HL-60 (cell line): Measurements from ENCODE around the gene ZBTB7C.

ENCODE experiments used
- DNase-seq, 2 experiments: peaks; one replicate each; pipeline ENCODE4 v3.0.0-alpha.2; 2010 to 2020; ENCODE audit warnings: low read depth in 1 of 2, low spot score in 1 of 2
- H3K27ac ChIP-seq: fragments of 250-450 bp; sonication (Bioruptor Pico); replicated peaks from 2 replicates; pipeline ENCODE4 v1.5.1; 2020; ENCODE audit warnings: mild to moderate bottlenecking, moderate library complexity
- H3K27me3 ChIP-seq: fragments of 250-450 bp; sonication (Bioruptor Pico); 2 replicates; pipeline ENCODE4 v1.5.1; 2021; ENCODE audit warnings: mild to moderate bottlenecking, moderate library complexity; ENCODE audit not compliant: insufficient read depth, poor library complexity, severe bottlenecking
- H3K4me3 ChIP-seq: replicated peaks from 2 replicates; pipeline ENCODE4 v1.5.1; 2011; ENCODE audit warnings: mild to moderate bottlenecking, control low read depth, low read length; ENCODE audit not compliant: insufficient read depth
- CTCF ChIP-seq: IDR thresholded peaks from one replicate; pipeline ENCODE4 v1.5.1; 2011; ENCODE audit warnings: low read length, control low read depth, inconsistent platforms; ENCODE audit not compliant: insufficient read depth
- GABPA ChIP-seq: IDR thresholded peaks from 2 replicates; pipeline ENCODE4 v1.6.1; 2012; ENCODE audit warnings: low read depth
- POLR2AphosphoS5 ChIP-seq: IDR thresholded peaks from 2 replicates; pipeline ENCODE4 v1.6.1; 2012; ENCODE audit warnings: low read depth
- REST ChIP-seq: IDR thresholded peaks from 2 replicates; pipeline ENCODE4 v1.6.1; 2012; ENCODE audit warnings: low read depth; ENCODE audit not compliant: insufficient replicate concordance
- SPI1 ChIP-seq: IDR thresholded peaks from 2 replicates; pipeline ENCODE4 v1.6.1; 2012; ENCODE audit warnings: low read depth, mild to moderate bottlenecking, borderline replicate concordance

Gene ZBTB7C

GRCh38 chr18:48249854-48250253, 159.3 kb downstream of the ZBTB7C start:
- DNase-seq = no peak
- H3K27ac ChIP-seq = no peak overlapping the region
- TF ChIP-seq REST (no peak), CTCF (no peak), SPI1 (no peak), POLR2AphosphoS5 (no peak), GABPA (no peak)
- peaks cover 3% of the 10 kb centered on the region for H3K27me3 ChIP-seq
- H3K4me3 ChIP-seq = no peak overlapping the region

GRCh38 chr18:48244530-48244929, 164.7 kb downstream of the ZBTB7C start:
- no peak for TF ChIP-seq SPI1
- TF ChIP-seq POLR2AphosphoS5 = no peak
- TF ChIP-seq REST = no peak
- no peak for TF ChIP-seq CTCF
- no peak for TF ChIP-seq GABPA
- no peak for DNase-seq
- Histone ChIP-seq H3K27ac (no peak overlapping the region), H3K27me3 (peaks cover 6% of the 10 kb centered on the region), H3K4me3 (no peak overlapping the region)

GRCh38 chr18:48238636-48239035, 170.5 kb downstream of the ZBTB7C start:
- peaks cover 16% of the 10 kb centered on the region for H3K27me3 ChIP-seq
- H3K27ac ChIP-seq = no peak overlapping the region
- peak; percentile 55; the same call in 1 of the 2 replicates for TF ChIP-seq SPI1
- TF ChIP-seq POLR2AphosphoS5 = no peak
- TF ChIP-seq GABPA = no peak
- H3K4me3 ChIP-seq = no peak overlapping the region
- no peak for DNase-seq

GRCh38 chr18:48238206-48238605, 171.0 kb downstream of the ZBTB7C start:
- no peak overlapping the region for H3K27ac ChIP-seq
- no peak overlapping the region for H3K4me3 ChIP-seq
- peaks cover 16% of the 10 kb centered on the region for H3K27me3 ChIP-seq
- no peak for TF ChIP-seq POLR2AphosphoS5
- TF ChIP-seq SPI1 = no peak
- no peak for TF ChIP-seq GABPA
- TF ChIP-seq REST = no peak
- no peak for TF ChIP-seq CTCF
- DNase-seq = no peak
